ENCODE results near the gene AOPEP. TPM values are rescaled to one million over a fixed set of nuclear protein-coding genes. Genes with fewer than 3 reads are reported as not detected.

The AOPEP gene
- total RNA-seq, 2 experiments from 2014 or later = 9.5 TPM

DNA sequence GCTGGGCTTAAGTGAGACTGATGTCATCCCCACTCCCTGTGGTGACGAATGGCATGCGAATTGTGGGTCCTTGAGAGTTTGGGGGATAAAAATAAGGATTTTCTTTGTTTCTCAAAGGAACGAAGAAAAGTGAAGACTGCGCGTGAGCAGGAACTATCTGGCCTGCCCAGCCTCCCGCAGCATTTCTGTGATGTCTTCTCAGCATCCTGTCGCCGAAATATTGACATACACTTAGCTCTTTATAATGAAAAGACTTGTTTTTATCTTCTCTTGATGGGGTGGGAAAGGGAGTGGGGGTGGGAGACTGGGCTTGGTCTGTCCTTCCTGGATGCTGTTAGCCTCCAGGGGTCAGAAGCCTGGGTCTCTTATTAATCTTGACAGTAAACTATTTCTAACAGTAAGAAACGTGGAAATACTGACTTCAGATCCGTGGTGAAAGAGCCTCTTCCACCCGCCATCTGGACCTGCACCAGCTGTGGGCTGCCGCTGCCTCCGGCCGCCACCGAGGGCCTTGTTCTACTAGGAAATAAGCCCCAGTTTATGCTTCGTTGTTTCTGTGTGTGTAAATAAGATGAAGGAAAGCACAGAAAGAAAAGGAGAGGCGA is 351.4 kb downstream of the AOPEP start:
- DNase-seq (no peak), ATAC-seq (ENCODE audit: low read depth) (no peak)
- H3K4me1 Mint-ChIP-seq = no peaks in the 10 kb centered on the region
- H3K27me3 Mint-ChIP-seq = no peaks in the 10 kb centered on the region
- POLR2A ChIA-PET = no interaction called here
- no peaks in the 10 kb centered on the region for H3K9me3 Mint-ChIP-seq
- no peaks in the 10 kb centered on the region for H3K36me3 Mint-ChIP-seq
- no peak overlapping the region for H3K4me3 Mint-ChIP-seq
- H3K27ac Mint-ChIP-seq = no peak overlapping the region

DNA sequence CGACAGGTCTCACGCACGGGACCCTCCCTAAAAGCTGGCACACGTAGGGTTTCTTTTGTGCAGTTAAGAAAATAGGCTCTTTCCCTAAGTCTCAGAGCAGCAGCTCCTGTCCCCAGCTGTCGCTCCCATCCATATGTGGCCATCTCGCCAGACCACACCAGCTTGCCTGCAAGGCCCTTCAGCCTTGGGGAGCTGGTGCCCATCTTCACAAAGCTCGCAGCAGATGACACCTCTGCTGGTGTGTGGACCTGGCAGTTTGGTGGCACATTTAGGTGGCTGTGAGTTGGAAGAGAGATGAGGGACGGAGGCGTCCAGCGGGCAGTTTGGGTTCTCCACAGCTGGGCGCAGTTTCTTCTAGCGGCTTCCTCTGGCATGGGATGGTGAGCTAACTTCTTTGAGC is 352.0 kb downstream of the AOPEP start:
- H3K4me1 Mint-ChIP-seq = no peaks in the 10 kb centered on the region
- H3K9me3 Mint-ChIP-seq = no peaks in the 10 kb centered on the region
- POLR2A ChIA-PET = no interaction called here
- ATAC-seq (ENCODE audit: low read depth) = no peak
- H3K4me3 Mint-ChIP-seq = no peak overlapping the region
- no peaks in the 10 kb centered on the region for H3K27me3 Mint-ChIP-seq
- no peaks in the 10 kb centered on the region for H3K36me3 Mint-ChIP-seq
- DNase-seq = no peak
- no peak overlapping the region for H3K27ac Mint-ChIP-seq

DNA sequence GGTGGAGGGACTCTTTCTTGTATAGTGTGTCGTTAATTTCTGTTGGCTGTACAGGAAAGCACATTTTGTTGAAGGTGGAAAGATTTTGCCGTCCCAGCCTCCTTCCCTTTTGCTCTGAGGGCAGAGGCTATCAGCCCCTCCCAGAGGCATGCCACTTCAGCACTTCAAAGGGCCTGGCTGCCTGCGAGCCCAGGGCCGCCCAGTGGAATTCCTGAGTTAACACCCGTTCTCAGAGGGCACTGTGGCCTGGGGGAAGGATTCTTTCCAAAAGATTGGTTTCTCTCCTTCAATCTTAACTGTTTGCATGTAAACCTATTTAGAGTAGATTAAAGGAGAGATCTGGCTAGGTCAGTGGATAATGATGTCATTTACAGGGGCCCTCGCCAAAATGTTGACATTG is 352.4 kb downstream of the AOPEP start:
- DNase-seq (no peak), ATAC-seq (ENCODE audit: low read depth) (no peak)
- Mint-ChIP-seq H3K4me3 (no peak overlapping the region), H3K9me3 (no peaks in the 10 kb centered on the region), H3K4me1 (no peaks in the 10 kb centered on the region), H3K27ac (no peak overlapping the region), H3K36me3 (no peaks in the 10 kb centered on the region), H3K27me3 (no peaks in the 10 kb centered on the region)
- POLR2A ChIA-PET = no interaction called here

DNA sequence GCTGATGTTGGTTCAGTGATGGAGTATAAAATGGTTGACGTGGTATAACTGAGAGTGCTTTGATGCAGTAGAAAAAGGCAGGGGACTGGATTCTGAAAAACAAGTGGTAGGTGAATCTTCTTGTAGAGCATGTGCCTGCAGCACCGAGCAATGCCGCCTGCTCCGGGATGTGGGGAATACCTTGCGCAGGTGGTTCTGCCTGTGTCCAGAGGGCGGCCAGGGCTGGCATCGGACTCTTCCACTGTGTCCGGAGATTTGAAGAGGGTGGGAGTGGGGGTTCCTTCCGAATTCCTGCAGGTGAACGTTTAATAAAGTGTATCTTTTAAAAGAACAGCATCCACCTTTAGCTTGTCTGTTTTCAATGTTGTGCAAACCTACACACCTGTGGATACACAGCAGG is 353.0 kb downstream of the AOPEP start:
- no peak for DNase-seq
- POLR2A ChIA-PET = no interaction called here

DNA sequence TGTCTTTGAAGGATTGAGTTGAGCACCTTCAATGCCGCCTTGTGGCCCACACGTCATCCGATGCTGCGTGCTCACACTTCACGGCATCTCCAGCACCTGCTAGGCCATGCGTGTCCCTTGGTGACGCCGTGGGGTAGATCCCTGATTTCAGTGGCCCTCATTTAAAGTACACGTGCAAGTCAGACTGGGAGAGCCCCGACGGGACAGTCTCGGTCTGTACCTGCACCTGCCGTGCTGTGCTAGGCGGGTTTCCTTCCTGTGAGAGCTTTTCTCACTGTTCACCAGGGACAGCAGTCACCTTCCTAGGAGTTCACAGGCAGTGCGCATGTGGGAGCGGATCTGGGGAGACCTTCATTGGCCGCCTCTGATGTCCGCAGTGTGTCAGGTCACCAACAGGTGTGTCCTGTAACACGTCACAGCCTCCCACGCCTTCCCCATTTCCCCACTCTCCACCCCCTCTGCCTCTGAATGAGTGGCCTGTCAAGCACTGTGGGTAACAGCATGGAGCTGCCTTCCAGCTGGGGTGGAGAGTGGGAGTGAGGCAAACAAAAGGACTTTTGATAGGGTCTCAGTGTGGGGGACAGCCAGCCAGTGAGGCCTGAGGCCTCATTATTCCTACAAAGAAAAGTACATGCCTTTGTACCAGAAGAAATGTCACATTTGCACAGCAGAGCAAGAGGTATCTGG is 354.6 kb downstream of the AOPEP start:
- no peak overlapping the region for H3K4me3 Mint-ChIP-seq
- ATAC-seq (ENCODE audit: low read depth) = no peak
- H3K9me3 Mint-ChIP-seq = no peaks in the 10 kb centered on the region
- DNase-seq = no peak
- POLR2A ChIA-PET = no interaction called here
- H3K4me1 Mint-ChIP-seq = no peaks in the 10 kb centered on the region
- no peaks in the 10 kb centered on the region for H3K36me3 Mint-ChIP-seq
- no peak overlapping the region for H3K27ac Mint-ChIP-seq
- H3K27me3 Mint-ChIP-seq = no peaks in the 10 kb centered on the region

More for the DNA sequence above, 353.0 kb downstream of the AOPEP start:
- H3K27ac Mint-ChIP-seq = no peak overlapping the region
- H3K36me3 Mint-ChIP-seq = no peaks in the 10 kb centered on the region
- H3K4me1 Mint-ChIP-seq = no peaks in the 10 kb centered on the region
- H3K9me3 Mint-ChIP-seq = no peaks in the 10 kb centered on the region
- ATAC-seq (ENCODE audit: low read depth) = no peak
- H3K27me3 Mint-ChIP-seq = no peaks in the 10 kb centered on the region
- no peak overlapping the region for H3K4me3 Mint-ChIP-seq

DNA sequence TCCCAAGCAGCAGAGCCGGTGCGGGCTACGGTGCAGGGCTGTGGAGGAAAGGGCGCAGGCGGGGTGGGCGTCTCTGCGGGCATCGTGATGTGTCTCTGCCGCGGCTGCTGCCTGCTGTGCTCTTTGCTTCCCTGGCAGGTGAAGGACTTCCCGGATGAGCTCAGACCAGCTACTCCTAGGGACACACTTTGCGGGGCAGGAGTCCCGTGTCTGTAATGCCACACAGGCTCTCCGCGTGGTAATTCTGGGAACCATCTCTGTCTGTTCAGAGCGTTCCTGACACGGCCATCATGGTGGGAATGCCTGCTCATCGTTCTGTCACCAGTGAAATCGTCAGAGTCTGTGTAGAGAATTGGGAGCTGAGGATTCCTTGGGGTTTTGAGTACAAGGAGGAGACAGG is 355.5 kb downstream of the AOPEP start:
- DNase-seq (no peak), ATAC-seq (ENCODE audit: low read depth) (no peak)
- H3K27me3 Mint-ChIP-seq = no peaks in the 10 kb centered on the region
- no peaks in the 10 kb centered on the region for H3K9me3 Mint-ChIP-seq
- POLR2A ChIA-PET = no interaction called here
- no peak overlapping the region for H3K4me3 Mint-ChIP-seq
- no peaks in the 10 kb centered on the region for H3K4me1 Mint-ChIP-seq
- H3K36me3 Mint-ChIP-seq = no peaks in the 10 kb centered on the region
- H3K27ac Mint-ChIP-seq = no peak overlapping the region

DNA sequence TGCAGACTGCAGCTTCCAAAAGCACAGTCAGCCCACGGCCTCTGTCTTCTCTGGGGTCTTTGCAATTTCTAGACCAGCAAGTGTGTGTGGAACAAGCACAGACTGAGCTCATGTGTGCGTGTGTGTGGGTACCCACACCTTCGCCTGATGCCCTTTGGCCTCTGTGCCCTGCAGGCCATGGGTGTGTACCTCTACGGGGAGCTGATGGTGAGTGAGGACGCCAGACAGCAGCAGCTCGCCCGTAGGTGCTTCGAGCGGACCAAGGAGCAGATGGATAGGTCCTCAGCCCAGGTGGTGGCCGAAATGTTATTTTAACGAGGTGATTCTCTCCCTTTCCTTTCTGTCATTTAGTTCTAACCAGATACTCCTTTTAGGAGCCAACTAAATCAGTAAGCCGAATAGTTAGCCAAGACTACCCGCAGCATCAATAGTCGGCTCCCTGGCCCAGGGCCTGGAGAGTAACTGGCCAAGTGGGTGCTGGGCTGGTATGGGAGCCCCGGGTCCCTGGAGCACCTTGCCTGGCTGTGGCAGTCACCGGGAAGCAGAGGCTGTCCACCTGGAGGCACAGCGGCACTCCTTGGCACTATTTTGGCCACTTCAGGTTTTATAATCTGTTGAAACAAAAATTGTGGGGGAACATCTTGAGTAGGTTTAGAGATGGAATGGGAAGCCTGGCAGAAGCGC is 356.0 kb downstream of the AOPEP start:
- no peak overlapping the region for H3K4me3 Mint-ChIP-seq
- H3K27me3 Mint-ChIP-seq = no peaks in the 10 kb centered on the region
- no peak overlapping the region for H3K27ac Mint-ChIP-seq
- ATAC-seq (ENCODE audit: low read depth) (no peak), DNase-seq (no peak)
- no peaks in the 10 kb centered on the region for H3K36me3 Mint-ChIP-seq
- POLR2A ChIA-PET = no interaction called here
- no peaks in the 10 kb centered on the region for H3K9me3 Mint-ChIP-seq
- H3K4me1 Mint-ChIP-seq = no peaks in the 10 kb centered on the region

DNA sequence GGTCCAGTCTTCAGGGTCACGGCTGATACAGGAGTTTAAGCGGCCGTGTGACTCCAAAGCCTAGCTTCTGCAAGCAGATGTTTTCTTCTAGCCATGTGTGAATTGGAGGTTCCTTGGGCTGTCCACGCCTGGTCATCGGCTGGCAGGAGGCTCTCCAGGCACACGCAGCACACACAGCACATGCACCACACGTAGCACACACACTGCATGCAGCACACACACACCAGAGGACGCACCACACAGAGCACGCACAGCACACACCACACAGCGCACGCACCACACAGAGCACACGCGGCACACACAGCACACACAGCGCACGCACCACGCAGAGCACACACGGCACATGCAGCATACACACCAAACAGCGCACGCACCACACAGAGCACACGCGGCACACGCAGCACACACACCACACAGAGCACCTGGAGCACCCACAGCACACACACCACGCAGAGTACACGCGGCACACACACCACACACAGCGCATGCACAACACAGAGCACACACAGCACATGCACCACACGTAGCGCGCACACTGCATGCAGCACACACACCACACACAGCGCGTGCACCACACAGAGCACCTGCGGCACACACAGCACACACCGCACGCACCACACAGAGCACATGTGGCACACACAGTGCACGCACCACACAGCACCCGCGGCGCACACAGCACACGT is 356.7 kb downstream of the AOPEP start:
- ATAC-seq (ENCODE audit: low read depth) = no peak
- Mint-ChIP-seq H3K27ac (no peak overlapping the region), H3K27me3 (no peaks in the 10 kb centered on the region), H3K4me3 (no peak overlapping the region), H3K36me3 (no peaks in the 10 kb centered on the region), H3K9me3 (no peaks in the 10 kb centered on the region), H3K4me1 (no peaks in the 10 kb centered on the region)
- DNase-seq = no peak
- POLR2A ChIA-PET = no interaction called here

DNA sequence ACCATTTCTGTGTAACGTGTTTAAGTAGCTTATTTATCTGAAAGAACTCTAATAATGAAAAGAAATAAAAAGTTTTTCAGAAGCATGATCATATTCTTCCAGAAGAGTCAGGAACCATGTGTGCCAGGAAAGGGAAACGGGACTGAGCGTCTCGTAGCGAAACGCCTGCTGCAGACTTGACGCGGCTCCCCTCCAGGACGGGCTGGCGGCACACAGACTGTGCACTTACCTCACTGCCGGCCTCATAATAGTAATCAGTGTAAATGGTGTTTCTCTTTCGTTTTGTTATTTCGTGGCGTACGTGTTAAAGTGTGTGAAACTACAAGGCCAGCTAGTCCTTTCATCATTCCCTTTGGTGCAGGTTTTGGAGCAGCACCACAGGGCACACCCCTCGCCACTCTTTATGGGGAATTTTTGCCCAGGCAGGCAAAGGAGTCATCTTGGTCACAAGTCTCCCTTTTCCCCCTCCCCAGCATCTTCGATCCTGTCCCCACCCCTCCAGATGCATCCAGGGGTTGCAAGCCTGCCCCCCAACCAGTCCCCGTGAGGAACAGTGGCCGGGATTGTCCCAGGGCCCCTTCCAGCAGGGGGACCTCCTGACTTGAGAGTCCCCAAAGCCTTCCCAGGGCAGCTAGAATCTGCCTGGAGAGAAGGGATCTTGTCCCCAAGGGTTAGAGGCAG is 357.9 kb downstream of the AOPEP start:
- no peak for DNase-seq
- H3K4me1 Mint-ChIP-seq = no peaks in the 10 kb centered on the region
- H3K9me3 Mint-ChIP-seq = no peaks in the 10 kb centered on the region
- no peaks in the 10 kb centered on the region for H3K36me3 Mint-ChIP-seq
- POLR2A ChIA-PET = no interaction called here
- H3K27me3 Mint-ChIP-seq = no peaks in the 10 kb centered on the region
- H3K27ac Mint-ChIP-seq = no peak overlapping the region
- no peak overlapping the region for H3K4me3 Mint-ChIP-seq
- ATAC-seq (ENCODE audit: low read depth) = no peak

DNA sequence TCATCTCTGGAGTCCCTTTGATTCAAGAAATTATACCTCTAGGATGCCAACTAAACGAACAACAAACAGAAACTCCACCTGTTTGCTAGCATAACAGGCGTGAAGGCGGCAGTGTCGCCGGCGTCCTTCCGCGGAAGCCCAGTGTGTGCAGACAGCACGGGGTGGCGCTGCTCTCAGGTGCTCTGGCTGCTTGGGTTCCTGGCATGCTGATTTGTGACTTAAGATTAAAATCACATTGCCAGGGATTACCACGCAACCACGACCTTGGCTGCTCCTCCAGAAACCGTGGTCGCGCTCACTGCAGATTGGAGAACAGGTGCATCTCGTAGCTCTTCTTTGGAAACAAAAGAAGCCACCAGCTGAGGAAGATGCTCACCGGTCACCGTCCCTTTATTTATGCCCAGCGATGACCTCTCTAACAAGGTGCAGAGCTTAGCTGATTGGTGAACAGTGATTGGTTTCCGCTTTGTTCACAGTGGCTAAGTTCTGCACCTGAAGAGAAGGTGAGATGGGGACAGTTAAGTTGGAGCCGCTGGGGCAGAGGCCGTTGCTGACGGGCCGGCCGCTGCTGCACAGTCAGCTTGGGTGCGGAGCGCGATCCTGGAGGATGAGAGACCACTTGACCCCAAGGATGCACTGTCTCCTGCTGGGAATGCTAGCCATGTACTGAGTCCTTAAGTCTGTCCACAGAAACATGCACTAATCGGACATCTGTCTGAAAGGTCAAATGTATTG is 358.7 kb downstream of the AOPEP start:
- Mint-ChIP-seq H3K27me3 (no peaks in the 10 kb centered on the region), H3K9me3 (no peaks in the 10 kb centered on the region), H3K36me3 (no peaks in the 10 kb centered on the region), H3K4me1 (no peaks in the 10 kb centered on the region), H3K27ac (no peak overlapping the region), H3K4me3 (no peak overlapping the region)
- ATAC-seq (ENCODE audit: low read depth) = no peak
- POLR2A ChIA-PET = no interaction called here
- no peak for DNase-seq

DNA sequence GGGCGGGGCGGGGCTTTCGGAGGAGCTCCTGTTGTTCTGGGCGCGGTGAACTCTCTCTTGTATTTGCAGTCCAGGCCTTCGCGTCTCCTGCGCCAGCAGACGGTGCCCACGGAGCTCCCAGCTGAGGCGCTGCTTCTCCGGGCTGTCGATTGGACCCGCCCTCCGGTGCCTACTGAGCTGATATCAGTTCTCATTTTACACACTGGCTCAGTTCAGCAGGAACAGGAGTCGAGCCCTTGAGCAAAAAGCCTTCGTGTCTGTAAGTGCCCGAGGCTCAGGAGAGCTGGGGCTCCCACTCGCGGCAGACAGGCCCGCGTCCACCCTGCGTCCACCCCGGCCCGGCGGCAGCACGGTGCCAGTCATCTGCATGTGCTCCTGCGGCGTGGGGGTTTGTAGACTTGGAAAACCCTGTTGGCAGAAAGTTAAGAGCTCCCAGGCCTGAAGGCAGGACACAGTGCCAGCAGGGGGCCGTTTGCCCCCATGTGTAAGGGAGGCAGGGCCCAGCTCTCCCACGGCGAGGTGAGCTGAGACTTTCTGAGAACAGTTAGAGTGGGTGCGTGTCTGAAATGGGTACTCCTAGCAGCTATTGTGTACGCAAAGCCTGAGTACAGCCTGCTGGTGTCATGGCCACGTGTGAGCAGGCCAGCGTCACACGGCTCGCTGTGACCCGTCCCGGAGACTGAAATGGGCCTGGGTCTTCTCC is 359.5 kb downstream of the AOPEP start:
- ATAC-seq (ENCODE audit: low read depth) = no peak
- POLR2A ChIA-PET = no interaction called here
- no peaks in the 10 kb centered on the region for H3K36me3 Mint-ChIP-seq

DNA sequence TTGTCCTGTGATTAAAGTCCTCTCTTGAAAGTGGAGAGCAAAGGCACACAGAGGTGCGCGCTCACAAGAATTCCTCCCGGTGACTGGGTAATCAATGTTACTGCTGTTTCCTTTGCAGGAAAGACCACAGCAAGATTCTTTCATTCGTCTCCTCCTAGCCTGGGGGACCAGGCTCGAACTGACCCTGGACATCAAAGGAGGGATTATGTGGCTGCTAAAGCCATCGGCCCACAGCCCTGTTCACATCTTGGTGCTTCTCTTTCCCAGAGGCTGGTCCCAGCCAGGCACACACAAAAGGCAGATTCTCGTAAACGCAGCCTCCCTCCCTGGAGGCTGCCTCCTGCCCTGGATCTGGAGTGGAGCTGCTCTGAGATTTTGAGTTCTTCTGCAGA is 360.1 kb downstream of the AOPEP start:
- ATAC-seq (ENCODE audit: low read depth) = no peak
- Mint-ChIP-seq H3K4me3 (no peak overlapping the region), H3K27ac (no peak overlapping the region), H3K27me3 (no peaks in the 10 kb centered on the region), H3K9me3 (no peaks in the 10 kb centered on the region), H3K4me1 (no peaks in the 10 kb centered on the region), H3K36me3 (no peaks in the 10 kb centered on the region)
- POLR2A ChIA-PET = no interaction called here
- DNase-seq = no peak

More for the DNA sequence above, 359.5 kb downstream of the AOPEP start:
- Mint-ChIP-seq H3K27ac (no peak overlapping the region), H3K4me1 (no peaks in the 10 kb centered on the region), H3K27me3 (no peaks in the 10 kb centered on the region), H3K4me3 (no peak overlapping the region), H3K9me3 (no peaks in the 10 kb centered on the region)
- no peak for DNase-seq
